Measurements from ENCODE around the gene KATNA1.

The KATNA1 gene

DNA sequence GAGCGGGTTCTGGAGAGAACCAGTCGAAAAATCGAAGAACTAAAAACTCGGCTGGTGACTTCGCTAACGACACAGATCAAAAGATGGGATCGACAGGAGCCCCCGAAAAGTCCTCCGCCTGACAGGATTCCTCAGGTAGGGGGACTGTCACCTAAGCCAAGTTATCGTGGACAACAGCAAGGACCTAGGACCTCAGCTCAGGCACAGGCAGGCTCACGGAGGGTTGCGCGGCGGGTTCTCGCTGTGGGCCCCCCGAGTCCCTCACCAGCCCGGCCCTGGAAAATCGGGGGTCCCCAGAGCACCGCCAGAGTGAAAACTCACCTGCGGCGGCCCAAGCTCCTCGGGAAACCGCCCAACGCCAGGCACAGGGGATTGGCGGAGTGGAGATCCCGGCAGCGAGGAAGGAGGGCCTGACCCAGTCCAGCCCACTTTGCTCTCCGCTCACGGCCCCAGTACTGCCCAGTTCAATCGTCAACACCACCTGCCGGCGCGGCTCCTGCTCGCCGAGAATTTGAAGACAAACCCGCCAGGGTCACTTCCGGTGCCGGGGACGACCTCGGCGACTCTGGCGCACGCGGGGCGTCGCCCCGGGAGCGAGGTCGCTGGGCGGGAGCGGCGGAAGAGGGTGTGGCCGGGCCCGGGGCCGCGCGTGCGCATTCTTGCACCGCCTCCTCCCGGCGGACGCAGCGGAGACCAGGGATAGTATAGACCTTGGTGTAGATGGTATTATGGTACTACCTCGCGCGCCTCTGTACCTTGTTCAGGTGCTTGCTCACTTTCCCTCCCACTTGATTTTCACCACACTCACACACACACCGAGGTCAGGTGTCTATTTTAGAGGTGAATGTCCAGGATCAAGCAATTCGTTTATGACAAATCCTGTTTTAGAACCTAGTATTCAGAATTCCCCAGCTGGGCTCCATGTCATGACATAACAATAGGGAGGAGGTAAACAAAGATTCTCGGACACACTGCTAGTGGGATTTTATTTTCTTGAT lies at the start of gene KATNA1:
KATNA1 (minus strand) TSS at position 567 of the 998 bp plus-strand sequence. CDS start 10,167 bp downstream, outside the sequence.
- H3K9ac ChIP-seq (ENCODE audit: low read length) = peak within 1 kb of the TSS; percentile 92
- peaks cover 5% of the 10 kb centered on the region for H3K36me3 ChIP-seq (replicated peaks; ENCODE audit: low read depth, low read length)
- no peak for TF ChIP-seq CTCF (IDR thresholded peaks at IDR 0.05; ENCODE audit: low read depth, low read length)
- no peak for TF ChIP-seq EZH2phosphoT487 (IDR thresholded peaks at IDR 0.05; ENCODE audit: low read depth)
- peak within 1 kb of the TSS; percentile 77 for H3K27ac ChIP-seq (ENCODE audit: low read length)
- no peaks in the 10 kb centered on the region for H4K20me1 ChIP-seq (ENCODE audit: insufficient read depth, low read length)
- H3K9me3 ChIP-seq (ENCODE audit: insufficient read depth, low read length) = no peaks in the 10 kb centered on the region
- peak within 1 kb of the TSS; percentile 93 for H3K4me3 ChIP-seq (ENCODE audit: low read length)
- H3K4me1 ChIP-seq (ENCODE audit: low read length) = peaks cover 39% of the 10 kb centered on the region
- peak within 1 kb of the TSS; percentile 99 for H2AFZ ChIP-seq (ENCODE audit: low read depth, low read length)
- peak within 1 kb of the TSS; percentile 84 for H3K4me2 ChIP-seq (ENCODE audit: low read length)
- H3K27me3 ChIP-seq (ENCODE audit: low read depth, low read length) = no peaks in the 10 kb centered on the region
- H3K79me2 ChIP-seq (ENCODE audit: low read length) = peaks cover 50% of the 10 kb centered on the region

DNA sequence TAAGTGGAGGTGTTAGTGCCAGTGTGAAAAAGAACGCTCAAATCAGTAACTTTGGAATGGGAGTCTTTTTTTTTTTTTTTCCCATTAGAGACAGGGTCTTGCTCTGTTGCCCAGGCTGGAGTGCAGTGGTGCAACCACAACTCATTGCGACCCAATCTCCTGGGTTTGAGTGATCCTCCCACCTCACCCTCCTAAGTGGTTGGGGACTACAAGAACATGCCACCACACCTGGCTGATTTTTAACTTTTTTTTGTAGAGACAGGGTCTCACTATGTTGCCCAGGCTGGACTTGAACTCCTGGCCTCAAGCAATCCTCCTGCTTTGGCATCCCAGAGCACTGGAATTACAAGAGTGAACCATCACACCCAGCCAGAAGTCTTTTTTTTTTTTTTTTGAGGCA lies 49.7 kb upstream of the KATNA1 start:
- Histone ChIP-seq H3K4me1 (ENCODE audit: low read length) (peaks cover 7% of the 10 kb centered on the region), H2AFZ (ENCODE audit: low read depth, low read length) (no peak overlapping the region), H3K4me2 (ENCODE audit: low read length) (no peak overlapping the region), H3K9me3 (ENCODE audit: insufficient read depth, low read length) (no peaks in the 10 kb centered on the region), H3K27ac (ENCODE audit: low read length) (no peak overlapping the region), H3K27me3 (ENCODE audit: low read depth, low read length) (no peaks in the 10 kb centered on the region), H3K79me2 (ENCODE audit: low read length) (peaks cover 90% of the 10 kb centered on the region), H3K9ac (ENCODE audit: low read length) (no peak overlapping the region), H4K20me1 (ENCODE audit: insufficient read depth, low read length) (peaks cover 10% of the 10 kb centered on the region; the same call in 1 of the 2 replicates), H3K36me3 (replicated peaks; ENCODE audit: low read depth, low read length) (peaks cover 4% of the 10 kb centered on the region), H3K4me3 (ENCODE audit: low read length) (no peak overlapping the region)
- TF ChIP-seq EZH2phosphoT487 (IDR thresholded peaks at IDR 0.05; ENCODE audit: low read depth) (no peak), CTCF (IDR thresholded peaks at IDR 0.05; ENCODE audit: low read depth, low read length) (no peak)

DNA sequence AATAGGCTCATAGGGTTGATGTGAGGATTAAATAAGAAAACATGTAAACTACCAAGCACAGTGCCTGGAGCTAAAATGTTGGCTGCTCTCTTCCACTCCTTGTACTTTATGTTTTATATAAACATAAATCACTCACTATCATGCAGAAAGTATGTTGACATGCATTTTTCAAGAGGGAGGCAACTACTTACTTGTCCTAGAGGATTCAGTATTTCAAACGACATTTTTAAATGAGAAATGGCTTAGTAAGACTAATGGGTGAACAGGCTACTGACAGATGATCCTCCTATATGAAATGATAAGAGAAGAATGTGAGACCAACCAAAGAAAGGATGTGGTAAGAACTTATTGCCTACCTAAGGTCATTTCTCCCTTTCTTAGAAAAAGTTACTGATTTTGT lies 48.4 kb upstream of the KATNA1 start:
- Histone ChIP-seq H3K9me3 (ENCODE audit: insufficient read depth, low read length) (no peaks in the 10 kb centered on the region), H4K20me1 (ENCODE audit: insufficient read depth, low read length) (peaks cover 10% of the 10 kb centered on the region; the same call in 1 of the 2 replicates), H3K9ac (ENCODE audit: low read length) (no peak overlapping the region), H3K36me3 (replicated peaks; ENCODE audit: low read depth, low read length) (peaks cover 5% of the 10 kb centered on the region), H3K27me3 (ENCODE audit: low read depth, low read length) (no peaks in the 10 kb centered on the region), H3K4me1 (ENCODE audit: low read length) (peaks cover 7% of the 10 kb centered on the region), H2AFZ (ENCODE audit: low read depth, low read length) (no peak overlapping the region), H3K4me2 (ENCODE audit: low read length) (no peak overlapping the region), H3K4me3 (ENCODE audit: low read length) (no peak overlapping the region), H3K27ac (ENCODE audit: low read length) (no peak overlapping the region), H3K79me2 (ENCODE audit: low read length) (peaks cover 89% of the 10 kb centered on the region)
- TF ChIP-seq EZH2phosphoT487 (IDR thresholded peaks at IDR 0.05; ENCODE audit: low read depth) (no peak), CTCF (IDR thresholded peaks at IDR 0.05; ENCODE audit: low read depth, low read length) (no peak)

DNA sequence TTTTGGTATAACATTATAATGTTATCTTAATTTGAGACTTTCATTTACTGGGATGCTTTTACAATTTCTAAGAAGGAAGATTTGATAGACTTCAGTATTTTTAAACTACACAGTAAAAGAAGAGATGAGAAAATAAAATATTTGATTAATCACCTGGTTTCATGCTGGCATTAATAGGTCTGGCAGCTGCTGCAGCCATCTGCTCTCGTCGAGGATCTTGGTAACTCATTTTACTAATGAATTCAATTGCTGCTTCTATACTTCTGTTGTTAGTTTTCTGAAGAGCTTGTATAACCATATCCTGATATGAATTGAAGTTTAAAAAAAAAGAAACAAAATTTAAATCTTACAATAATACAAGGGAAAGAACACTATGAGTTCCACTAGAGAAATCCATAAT lies 46.4 kb upstream of the KATNA1 start:
- Histone ChIP-seq H3K36me3 (replicated peaks; ENCODE audit: low read depth, low read length) (peaks cover 2% of the 10 kb centered on the region), H3K9me3 (ENCODE audit: insufficient read depth, low read length) (no peaks in the 10 kb centered on the region), H3K27ac (ENCODE audit: low read length) (peak overlapping the region; percentile 28; the same call in 1 of the 2 replicates), H3K79me2 (ENCODE audit: low read length) (peaks cover 85% of the 10 kb centered on the region), H3K4me2 (ENCODE audit: low read length) (no peak overlapping the region; the same call in 1 of the 2 replicates), H2AFZ (ENCODE audit: low read depth, low read length) (no peak overlapping the region), H3K27me3 (ENCODE audit: low read depth, low read length) (no peaks in the 10 kb centered on the region), H4K20me1 (ENCODE audit: insufficient read depth, low read length) (peaks cover 18% of the 10 kb centered on the region), H3K9ac (ENCODE audit: low read length) (no peak overlapping the region), H3K4me1 (ENCODE audit: low read length) (peaks cover 7% of the 10 kb centered on the region), H3K4me3 (ENCODE audit: low read length) (no peak overlapping the region)
- TF ChIP-seq CTCF (IDR thresholded peaks at IDR 0.05; ENCODE audit: low read depth, low read length) = no peak

All from OCI-LY3 (cell line).